ENCODE measurements around the gene SAP30. TPM values are rescaled to one million over a fixed set of nuclear protein-coding genes. Genes with fewer than 3 reads are reported as not detected.

SAP30 gene
- total RNA-seq, 4 donors from 2014 or later: 27.7 to 88.5 (median 49.1) TPM

DNA sequence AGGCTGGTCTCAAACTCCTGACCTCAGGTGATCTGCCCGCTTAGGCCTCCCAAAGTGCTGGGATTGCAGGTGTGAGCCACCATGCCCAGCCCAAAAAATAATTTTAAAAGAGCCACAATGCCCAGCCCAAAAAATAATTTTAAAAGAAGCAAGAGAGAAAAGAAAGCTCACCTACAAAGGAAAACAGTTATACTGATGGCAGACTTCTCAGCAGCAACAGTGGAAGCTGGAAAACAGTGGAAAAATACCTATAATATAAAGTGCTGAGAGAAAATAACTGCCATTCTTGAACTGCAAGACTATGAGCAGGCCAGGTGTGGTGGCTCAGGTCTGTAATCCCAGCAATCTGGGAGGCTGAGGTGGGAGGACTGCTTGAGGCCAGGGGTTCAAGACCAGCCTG, 23.3 kb upstream of the SAP30 start:
- 100% methylated on average over 1 of the region's 1 CpG for WGBS, 2 donors
- H3K27me3 ChIP-seq: no peaks in the 10 kb centered on the region
- no peak for TF ChIP-seq EP300 (IDR thresholded peaks at IDR 0.05)
- TF ChIP-seq POLR2A (IDR thresholded peaks at IDR 0.05): no peak
- TF ChIP-seq, protein P1, sequence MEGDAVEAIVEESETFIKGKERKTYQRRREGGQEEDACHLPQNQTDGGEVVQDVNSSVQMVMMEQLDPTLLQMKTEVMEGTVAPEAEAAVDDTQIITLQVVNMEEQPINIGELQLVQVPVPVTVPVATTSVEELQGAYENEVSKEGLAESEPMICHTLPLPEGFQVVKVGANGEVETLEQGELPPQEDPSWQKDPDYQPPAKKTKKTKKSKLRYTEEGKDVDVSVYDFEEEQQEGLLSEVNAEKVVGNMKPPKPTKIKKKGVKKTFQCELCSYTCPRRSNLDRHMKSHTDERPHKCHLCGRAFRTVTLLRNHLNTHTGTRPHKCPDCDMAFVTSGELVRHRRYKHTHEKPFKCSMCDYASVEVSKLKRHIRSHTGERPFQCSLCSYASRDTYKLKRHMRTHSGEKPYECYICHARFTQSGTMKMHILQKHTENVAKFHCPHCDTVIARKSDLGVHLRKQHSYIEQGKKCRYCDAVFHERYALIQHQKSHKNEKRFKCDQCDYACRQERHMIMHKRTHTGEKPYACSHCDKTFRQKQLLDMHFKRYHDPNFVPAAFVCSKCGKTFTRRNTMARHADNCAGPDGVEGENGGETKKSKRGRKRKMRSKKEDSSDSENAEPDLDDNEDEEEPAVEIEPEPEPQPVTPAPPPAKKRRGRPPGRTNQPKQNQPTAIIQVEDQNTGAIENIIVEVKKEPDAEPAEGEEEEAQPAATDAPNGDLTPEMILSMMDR (IDR thresholded peaks at IDR 0.05): no peak

DNA sequence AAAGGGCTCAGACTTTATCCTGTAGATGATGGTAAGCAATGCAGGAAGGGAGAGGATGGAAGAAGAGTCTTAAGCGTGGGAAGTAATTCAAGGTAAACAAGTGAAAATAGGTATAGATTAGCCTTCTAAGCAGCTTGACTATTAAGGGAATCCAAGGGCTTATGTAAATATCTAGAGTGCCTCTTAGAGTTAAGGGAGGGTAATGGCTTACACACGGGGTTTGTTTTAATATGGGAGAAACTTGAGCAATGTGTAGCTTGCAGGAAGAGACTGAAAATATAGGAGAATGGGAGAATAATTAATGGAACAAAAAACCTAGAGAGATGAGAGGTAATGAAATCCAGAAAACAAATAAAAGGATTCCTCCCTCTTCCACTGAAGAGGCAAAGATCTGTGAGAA, 12.8 kb upstream of the SAP30 start:
- H3K27ac ChIP-seq: no peak overlapping the region

More for the DNA sequence above, 23.3 kb upstream of the SAP30 start:
- peaks cover 0 to 5% (median 0%) of the 10 kb centered on the region in 3 donors for H3K36me3 ChIP-seq
- H3K27ac ChIP-seq: no peak overlapping the region
- no peak for DNase-seq (ENCODE audit: low spot score in 2 of 2)
- H3K4me1 ChIP-seq: no peaks in the 10 kb centered on the region
- no peak overlapping the region for H3K4me3 ChIP-seq
- H3K9me3 ChIP-seq: no peaks in the 10 kb centered on the region

GRCh38 chr4:173360587-173361221, 10.1 kb upstream of the SAP30 start:
- Histone ChIP-seq H3K27ac (no peak overlapping the region), H3K36me3 (no peaks in the 10 kb centered on the region), H3K4me3 (no peak overlapping the region), H3K4me1 (peaks cover 0 to 5% (median 0%) of the 10 kb centered on the region in 4 donors), H3K9me3 (no peaks in the 10 kb centered on the region), H3K27me3 (no peaks in the 10 kb centered on the region)
- WGBS, 2 donors: 57 to 60% methylated on average over 5 of the region's 5 CpGs
- no peak for DNase-seq (ENCODE audit: low spot score in 2 of 2)
- no peak for TF ChIP-seq EP300 (IDR thresholded peaks at IDR 0.05)
- TF ChIP-seq, protein P1 (IDR thresholded peaks at IDR 0.05): peak in 2 of 5 experiments; percentile 10 to 12

More for the DNA sequence above, 12.8 kb upstream of the SAP30 start:
- 66 to 71% methylated on average over 2 of the region's 2 CpGs for WGBS, 2 donors
- Histone ChIP-seq H3K4me3 (no peak overlapping the region), H3K36me3 (no peaks in the 10 kb centered on the region), H3K27me3 (no peaks in the 10 kb centered on the region), H3K9me3 (no peaks in the 10 kb centered on the region), H3K4me1 (no peaks in the 10 kb centered on the region)
- no peak for DNase-seq (ENCODE audit: low spot score in 2 of 2)
- no peak for TF ChIP-seq POLR2A (IDR thresholded peaks at IDR 0.05)
- TF ChIP-seq, protein P1 (IDR thresholded peaks at IDR 0.05): no peak
- TF ChIP-seq EP300 (IDR thresholded peaks at IDR 0.05): no peak

DNA sequence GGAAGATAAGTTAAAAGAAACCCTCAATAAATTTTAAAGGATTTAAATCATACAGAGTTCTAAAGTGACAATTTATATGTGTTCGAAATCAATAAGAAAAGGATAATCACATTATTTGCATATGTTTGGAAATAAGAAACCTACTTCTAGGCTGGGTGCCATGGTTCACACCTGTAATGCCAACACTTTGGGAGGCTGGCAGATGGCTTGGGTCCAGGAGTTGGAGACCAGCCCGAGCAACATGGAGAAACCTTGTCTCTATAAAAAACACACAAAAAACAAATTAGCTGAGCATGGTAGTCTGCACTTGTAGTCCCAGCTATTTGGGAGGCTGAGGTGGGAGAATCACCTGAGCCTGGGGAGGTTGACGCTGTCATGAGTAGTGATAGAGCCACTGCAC, 8.1 kb upstream of the SAP30 start:
- Histone ChIP-seq H3K36me3 (no peaks in the 10 kb centered on the region), H3K27me3 (no peaks in the 10 kb centered on the region), H3K4me1 (peaks cover 0 to 23% (median 0%) of the 10 kb centered on the region in 4 donors), H3K4me3 (no peak overlapping the region), H3K27ac (no peak overlapping the region), H3K9me3 (no peaks in the 10 kb centered on the region)
- TF ChIP-seq EP300 (IDR thresholded peaks at IDR 0.05) (no peak), POLR2A (IDR thresholded peaks at IDR 0.05) (no peak)
- TF ChIP-seq, protein P1 (IDR thresholded peaks at IDR 0.05): no peak
- DNase-seq (ENCODE audit: low spot score in 2 of 2): no peak
- WGBS, 2 donors: 91 to 94% methylated on average over 3 of the region's 3 CpGs

DNA sequence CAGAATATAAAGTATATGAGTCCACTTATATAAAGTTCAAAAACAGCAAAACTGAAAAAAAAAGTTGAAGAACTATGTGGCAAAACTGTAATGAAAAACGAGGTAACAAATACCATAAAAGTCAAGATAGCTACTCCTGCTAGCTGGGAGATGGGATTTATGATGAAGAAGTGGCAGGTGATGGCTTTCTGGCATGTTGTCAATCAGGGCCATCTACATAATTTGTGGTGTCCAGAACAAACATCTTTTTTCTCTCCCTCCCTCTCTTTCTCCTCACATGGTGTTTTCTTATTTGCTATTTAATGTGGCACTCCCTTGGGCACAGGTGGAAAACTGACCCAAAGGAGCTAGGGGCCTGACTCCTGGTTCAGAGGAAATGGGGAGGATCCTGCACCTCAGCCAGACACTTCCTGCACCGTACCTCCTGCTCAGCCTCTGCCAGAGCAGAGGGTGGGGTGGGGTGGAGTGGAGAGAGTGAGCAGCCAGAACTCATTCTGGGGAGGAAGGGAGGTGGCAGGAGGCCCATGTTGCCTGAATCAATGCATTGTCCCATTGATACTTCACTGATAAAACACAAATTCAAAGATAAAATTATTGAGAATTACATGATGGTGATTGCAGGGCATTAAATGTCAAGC, 5.3 kb upstream of the SAP30 start:
- peaks cover 0 to 38% (median 0%) of the 10 kb centered on the region in 4 donors for H3K4me1 ChIP-seq
- no peaks in the 10 kb centered on the region for H3K9me3 ChIP-seq
- DNase-seq (ENCODE audit: low spot score in 2 of 2): no peak
- H3K36me3 ChIP-seq: no peaks in the 10 kb centered on the region
- H3K27ac ChIP-seq: no peak overlapping the region
- no peak overlapping the region for H3K4me3 ChIP-seq
- TF ChIP-seq EP300 (IDR thresholded peaks at IDR 0.05): no peak
- TF ChIP-seq, protein P1 (IDR thresholded peaks at IDR 0.05): no peak
- TF ChIP-seq POLR2A (IDR thresholded peaks at IDR 0.05): no peak
- H3K27me3 ChIP-seq: no peaks in the 10 kb centered on the region
- WGBS, 2 donors: 34 to 38% methylated on average over 2 of the region's 2 CpGs
